H1 (cell line): ENCODE measurements around the gene MBLAC1. TPM values are rescaled to one million over a fixed set of nuclear protein-coding genes. Genes with fewer than 3 reads are reported as not detected.

ENCODE experiments used
- ATF3 ChIP-seq: IDR thresholded peaks from 2 replicates; pipeline ENCODE4 v1.6.1; 2011; ENCODE audit warnings: low read depth, mild to moderate bottlenecking, low read length; ENCODE audit not compliant: insufficient read depth
- BACH1 ChIP-seq: IDR thresholded peaks from 2 replicates; pipeline ENCODE4 v1.6.1; 2012; ENCODE audit warnings: low read length, improper control_type of control experiment
- KDM5A ChIP-seq: fragments of 200-600 bp; IDR thresholded peaks from 2 replicates; pipeline ENCODE4 v1.7.1; 2012; ENCODE audit warnings: mild to moderate bottlenecking, low read length, inconsistent platforms, mixed read lengths
- NRF1 ChIP-seq: IDR thresholded peaks from 2 replicates; pipeline ENCODE4 v1.6.1; 2011; ENCODE audit warnings: mild to moderate bottlenecking, low read depth, low read length, improper control_type of control experiment
- polyA plus RNA-seq, 7 experiments: library from polyadenylated mRNA; depleted of rRNA in 3 of 7; stranded (reverse) in 5 of 7; unstranded in 2 of 7; fragments of >200 nt in 5 of 7; fragments of 200-250 nt in 2 of 7; gene quantifications; 1 replicate in 5 of 7; 2 replicates in 1 of 7; 4 replicates in 1 of 7; pipeline versions ENCODE4 v1.2.1 to v1.2.3, GENCODE V29; 2011 to 2013; ENCODE audit warnings: missing spikeins in 2 of 7, mixed read lengths in 2 of 7
- total RNA-seq: library from RNA; stranded (reverse); fragmentation: NEBNext Ultra II Directional; extraction: Animal tissue kit (Norgen Biotek cat#: 25700); gene quantifications from 2 replicates; pipeline ENCODE4 v1.2.1, GENCODE V29; 2021
- TF ChIP-seq, protein P1 (sequence below): fragments of 300-600 bp; sonication (generic); IDR thresholded peaks from 2 replicates; pipeline ENCODE4 v1.7.1; 2012; ENCODE audit warnings: low read length, moderate library complexity, mild to moderate bottlenecking, inconsistent platforms; ENCODE audit not compliant: insufficient replicate concordance

The MBLAC1 gene
- total and polyA plus RNA-seq, 2 of the 8 experiments (the other 6 are each of a cell fraction or from before 2014, with no cell fraction given): 1.00 to 1.7 TPM

- TF ChIP-seq, protein P1, sequence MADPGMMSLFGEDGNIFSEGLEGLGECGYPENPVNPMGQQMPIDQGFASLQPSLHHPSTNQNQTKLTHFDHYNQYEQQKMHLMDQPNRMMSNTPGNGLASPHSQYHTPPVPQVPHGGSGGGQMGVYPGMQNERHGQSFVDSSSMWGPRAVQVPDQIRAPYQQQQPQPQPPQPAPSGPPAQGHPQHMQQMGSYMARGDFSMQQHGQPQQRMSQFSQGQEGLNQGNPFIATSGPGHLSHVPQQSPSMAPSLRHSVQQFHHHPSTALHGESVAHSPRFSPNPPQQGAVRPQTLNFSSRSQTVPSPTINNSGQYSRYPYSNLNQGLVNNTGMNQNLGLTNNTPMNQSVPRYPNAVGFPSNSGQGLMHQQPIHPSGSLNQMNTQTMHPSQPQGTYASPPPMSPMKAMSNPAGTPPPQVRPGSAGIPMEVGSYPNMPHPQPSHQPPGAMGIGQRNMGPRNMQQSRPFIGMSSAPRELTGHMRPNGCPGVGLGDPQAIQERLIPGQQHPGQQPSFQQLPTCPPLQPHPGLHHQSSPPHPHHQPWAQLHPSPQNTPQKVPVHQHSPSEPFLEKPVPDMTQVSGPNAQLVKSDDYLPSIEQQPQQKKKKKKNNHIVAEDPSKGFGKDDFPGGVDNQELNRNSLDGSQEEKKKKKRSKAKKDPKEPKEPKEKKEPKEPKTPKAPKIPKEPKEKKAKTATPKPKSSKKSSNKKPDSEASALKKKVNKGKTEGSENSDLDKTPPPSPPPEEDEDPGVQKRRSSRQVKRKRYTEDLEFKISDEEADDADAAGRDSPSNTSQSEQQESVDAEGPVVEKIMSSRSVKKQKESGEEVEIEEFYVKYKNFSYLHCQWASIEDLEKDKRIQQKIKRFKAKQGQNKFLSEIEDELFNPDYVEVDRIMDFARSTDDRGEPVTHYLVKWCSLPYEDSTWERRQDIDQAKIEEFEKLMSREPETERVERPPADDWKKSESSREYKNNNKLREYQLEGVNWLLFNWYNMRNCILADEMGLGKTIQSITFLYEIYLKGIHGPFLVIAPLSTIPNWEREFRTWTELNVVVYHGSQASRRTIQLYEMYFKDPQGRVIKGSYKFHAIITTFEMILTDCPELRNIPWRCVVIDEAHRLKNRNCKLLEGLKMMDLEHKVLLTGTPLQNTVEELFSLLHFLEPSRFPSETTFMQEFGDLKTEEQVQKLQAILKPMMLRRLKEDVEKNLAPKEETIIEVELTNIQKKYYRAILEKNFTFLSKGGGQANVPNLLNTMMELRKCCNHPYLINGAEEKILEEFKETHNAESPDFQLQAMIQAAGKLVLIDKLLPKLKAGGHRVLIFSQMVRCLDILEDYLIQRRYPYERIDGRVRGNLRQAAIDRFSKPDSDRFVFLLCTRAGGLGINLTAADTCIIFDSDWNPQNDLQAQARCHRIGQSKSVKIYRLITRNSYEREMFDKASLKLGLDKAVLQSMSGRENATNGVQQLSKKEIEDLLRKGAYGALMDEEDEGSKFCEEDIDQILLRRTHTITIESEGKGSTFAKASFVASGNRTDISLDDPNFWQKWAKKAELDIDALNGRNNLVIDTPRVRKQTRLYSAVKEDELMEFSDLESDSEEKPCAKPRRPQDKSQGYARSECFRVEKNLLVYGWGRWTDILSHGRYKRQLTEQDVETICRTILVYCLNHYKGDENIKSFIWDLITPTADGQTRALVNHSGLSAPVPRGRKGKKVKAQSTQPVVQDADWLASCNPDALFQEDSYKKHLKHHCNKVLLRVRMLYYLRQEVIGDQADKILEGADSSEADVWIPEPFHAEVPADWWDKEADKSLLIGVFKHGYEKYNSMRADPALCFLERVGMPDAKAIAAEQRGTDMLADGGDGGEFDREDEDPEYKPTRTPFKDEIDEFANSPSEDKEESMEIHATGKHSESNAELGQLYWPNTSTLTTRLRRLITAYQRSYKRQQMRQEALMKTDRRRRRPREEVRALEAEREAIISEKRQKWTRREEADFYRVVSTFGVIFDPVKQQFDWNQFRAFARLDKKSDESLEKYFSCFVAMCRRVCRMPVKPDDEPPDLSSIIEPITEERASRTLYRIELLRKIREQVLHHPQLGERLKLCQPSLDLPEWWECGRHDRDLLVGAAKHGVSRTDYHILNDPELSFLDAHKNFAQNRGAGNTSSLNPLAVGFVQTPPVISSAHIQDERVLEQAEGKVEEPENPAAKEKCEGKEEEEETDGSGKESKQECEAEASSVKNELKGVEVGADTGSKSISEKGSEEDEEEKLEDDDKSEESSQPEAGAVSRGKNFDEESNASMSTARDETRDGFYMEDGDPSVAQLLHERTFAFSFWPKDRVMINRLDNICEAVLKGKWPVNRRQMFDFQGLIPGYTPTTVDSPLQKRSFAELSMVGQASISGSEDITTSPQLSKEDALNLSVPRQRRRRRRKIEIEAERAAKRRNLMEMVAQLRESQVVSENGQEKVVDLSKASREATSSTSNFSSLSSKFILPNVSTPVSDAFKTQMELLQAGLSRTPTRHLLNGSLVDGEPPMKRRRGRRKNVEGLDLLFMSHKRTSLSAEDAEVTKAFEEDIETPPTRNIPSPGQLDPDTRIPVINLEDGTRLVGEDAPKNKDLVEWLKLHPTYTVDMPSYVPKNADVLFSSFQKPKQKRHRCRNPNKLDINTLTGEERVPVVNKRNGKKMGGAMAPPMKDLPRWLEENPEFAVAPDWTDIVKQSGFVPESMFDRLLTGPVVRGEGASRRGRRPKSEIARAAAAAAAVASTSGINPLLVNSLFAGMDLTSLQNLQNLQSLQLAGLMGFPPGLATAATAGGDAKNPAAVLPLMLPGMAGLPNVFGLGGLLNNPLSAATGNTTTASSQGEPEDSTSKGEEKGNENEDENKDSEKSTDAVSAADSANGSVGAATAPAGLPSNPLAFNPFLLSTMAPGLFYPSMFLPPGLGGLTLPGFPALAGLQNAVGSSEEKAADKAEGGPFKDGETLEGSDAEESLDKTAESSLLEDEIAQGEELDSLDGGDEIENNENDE: no peak
- TF ChIP-seq KDM5A (no peak), ATF3 (no peak), NRF1 (no peak), BACH1 (no peak)
Observed at GRCh38 chr7:100089458-100090196, 37.1 kb upstream of the MBLAC1 start (continued).
